ENCODE measurements around the gene SCAMP2.

- TF ChIP-seq CTCF (IDR thresholded peaks at IDR 0.05), result no peak
- TF ChIP-seq POLR2A (IDR thresholded peaks at IDR 0.05), result no peak
These were observed 70.2 kb downstream of the SCAMP2 start for GRCh38 chr15:74802862-74803447.
